Hepatocyte (in vitro differentiated cells): ENCODE results near the gene EXOC4.

Experiments used
- CTCF ChIP-seq: fragments of 200-600 bp; sonication (generic); IDR thresholded peaks from 2 replicates; pipeline ENCODE4 v1.5.1; 2016; ENCODE audit warnings: antibody characterized with exemption, mild to moderate bottlenecking; ENCODE audit not compliant: poor library complexity
- EZH2 ChIP-seq: fragments of 200-600 bp; sonication (generic); IDR thresholded peaks from 2 replicates; pipeline ENCODE4 v1.6.1; 2016; ENCODE audit warnings: antibody characterized with exemption, mild to moderate bottlenecking, borderline replicate concordance
- EZH2phosphoT487 ChIP-seq: fragments of 200-600 bp; sonication (generic); IDR thresholded peaks from one replicate; pipeline ENCODE4 v1.6.1; 2018; ENCODE audit warnings: antibody characterized with exemption, mild to moderate bottlenecking, low read depth, moderate library complexity; ENCODE audit not compliant: unreplicated experiment, severe bottlenecking

GRCh38 chr7:134104166-134104565, 851.3 kb downstream of the EXOC4 start:
- TF ChIP-seq CTCF, result no peak
- no peak for TF ChIP-seq EZH2phosphoT487
- TF ChIP-seq EZH2, result no peak
